H1 (cell line): Measurements from ENCODE around the gene PBX3. TPM values are rescaled to one million over a fixed set of nuclear protein-coding genes. Genes with fewer than 3 reads are reported as not detected.

Experiments used
- CTCF ChIA-PET: fragments of 300-600 bp; sonication (Branson Sonifier 250); formaldehyde crosslinking; loops from one replicate; lab custom pipeline; 2021; ENCODE audit not compliant: partially characterized antibody; lab: Charles Lee
- POLR2A ChIA-PET: fragments of 300-600 bp; sonication (Branson Sonifier 250); formaldehyde crosslinking; loops from one replicate; lab custom pipeline; 2021; ENCODE audit warnings: inconsistent platforms; ENCODE audit not compliant: partially characterized antibody; lab: Charles Lee
- DNase-seq, 2 experiments: peaks; one replicate each; pipeline versions ENCODE4 v3.0.0 to v3.0.0-alpha.2; 2010 to 2022; ENCODE audit warnings: low spot score in 2 of 2, low read depth in 1 of 2, mixed read lengths in 1 of 2
- FAIRE-seq: peaks from 2 replicates; lab custom pipeline; 2011; peaks lifted over from hg19 to GRCh38; lab: Jason Lieb, UNC
- H2AFZ ChIP-seq: 2 replicates; pipeline ENCODE4 v1.8.1; 2012; ENCODE audit warnings: low read length, inconsistent platforms
- H2AK5ac ChIP-seq: 2 replicates; pipeline ENCODE4 v1.6.1; 2013; ENCODE audit warnings: low read depth, low read length
- H2BK120ac ChIP-seq: replicated peaks from 2 replicates; pipeline ENCODE3; 2013; ENCODE audit warnings: low read depth, low read length, inconsistent platforms
- H2BK12ac ChIP-seq: 2 replicates; pipeline ENCODE4 v1.6.1; 2013; ENCODE audit warnings: low read depth, low read length
- H2BK15ac ChIP-seq: 2 replicates; pipeline ENCODE4 v1.6.1; 2013; ENCODE audit warnings: low read length
- H2BK20ac ChIP-seq: 2 replicates; pipeline ENCODE4 v1.6.1; 2013; ENCODE audit warnings: low read length
- H2BK5ac ChIP-seq: 2 replicates; pipeline ENCODE4 v1.6.1; 2013; ENCODE audit warnings: low read depth, low read length
- H3K14ac ChIP-seq: 2 replicates; pipeline ENCODE4 v1.6.1; 2013; ENCODE audit warnings: inconsistent platforms; ENCODE audit not compliant: insufficient read length
- H3K18ac ChIP-seq: 2 replicates; pipeline ENCODE4 v1.6.1; 2013; ENCODE audit warnings: low read length; ENCODE audit errors: extremely low read depth
- H3K23ac ChIP-seq: 2 replicates; pipeline ENCODE4 v1.6.1; 2013; ENCODE audit warnings: inconsistent platforms; ENCODE audit not compliant: insufficient read length
- H3K23me2 ChIP-seq: 2 replicates; pipeline ENCODE4 v1.6.1; 2013; ENCODE audit warnings: low read depth, low read length
- H3K27ac ChIP-seq: 2 replicates; pipeline ENCODE4 v1.6.1; 2011; ENCODE audit warnings: low read depth, low read length, inconsistent platforms
- H3K27me3 ChIP-seq, 4 experiments: replicated peaks in 1 of 4; 1 replicate in 1 of 4; 2 replicates in 3 of 4; pipeline versions ENCODE4 v1.6.1 to v1.8.1; 2011 to 2013; ENCODE audit warnings: low read length in 3 of 4, mild to moderate bottlenecking in 3 of 4, inconsistent platforms in 2 of 4, mixed read lengths in 2 of 4, moderate library complexity in 1 of 4; ENCODE audit not compliant: control insufficient read depth in 3 of 4, insufficient read depth in 3 of 4; ENCODE audit errors: extremely low read depth in 1 of 4
- H3K36me3 ChIP-seq, 4 experiments: 2 replicates each; pipeline versions ENCODE4 v1.6.1 to v1.8.1; 2011 to 2013; ENCODE audit warnings: mild to moderate bottlenecking in 4 of 4, low read length in 3 of 4, moderate library complexity in 2 of 4, control low read depth in 1 of 4, inconsistent platforms in 1 of 4; ENCODE audit not compliant: insufficient read depth in 4 of 4, control insufficient read depth in 2 of 4
- H3K4ac ChIP-seq: replicated peaks from 2 replicates; pipeline ENCODE3; 2013; ENCODE audit warnings: low read length, low read depth, mixed read lengths, inconsistent platforms; ENCODE audit not compliant: insufficient read length
- H3K4me1 ChIP-seq, 4 experiments: replicated peaks in 1 of 4; 1 replicate in 1 of 4; 2 replicates in 3 of 4; pipeline versions ENCODE4 v1.6.1 to v1.8.1; 2011 to 2013; ENCODE audit warnings: low read length in 3 of 4, inconsistent platforms in 2 of 4, mixed read lengths in 1 of 4; ENCODE audit not compliant: insufficient read depth in 4 of 4, control insufficient read depth in 3 of 4
- H3K4me2 ChIP-seq, 2 experiments: 2 replicates each; pipeline versions ENCODE4 v1.6.1 to v1.8.1; 2011 to 2013; ENCODE audit warnings: low read depth in 2 of 2, low read length in 2 of 2, control low read depth in 1 of 2, inconsistent platforms in 1 of 2, mild to moderate bottlenecking in 1 of 2; ENCODE audit not compliant: insufficient read depth in 1 of 2
- H3K4me3 ChIP-seq, 4 experiments: fragments of 200-600, 300-600 bp in 1 of 4; sonication (generic), shearing (Covaris generic), sonication (Bioruptor Twin) in 1 of 4; 2 replicates each; pipeline versions ENCODE4 v1.5.1 to v1.8.1; 2011 to 2016; ENCODE audit warnings: low read length in 4 of 4, low read depth in 3 of 4, control low read depth in 2 of 4, inconsistent platforms in 2 of 4, mild to moderate bottlenecking in 2 of 4, mixed read lengths in 1 of 4, moderate library complexity in 1 of 4; ENCODE audit not compliant: insufficient read depth in 2 of 4; ENCODE audit errors: extremely low read depth in 1 of 4
- H3K56ac ChIP-seq: replicated peaks from 2 replicates; pipeline ENCODE3; 2013; ENCODE audit warnings: low read depth, mild to moderate bottlenecking, mixed read lengths, low read length, inconsistent platforms; ENCODE audit not compliant: insufficient read length
- H3K79me1 ChIP-seq: 2 replicates; pipeline ENCODE4 v1.6.1; 2013; ENCODE audit warnings: low read depth, low read length, control low read depth
- H3K79me2 ChIP-seq, 2 experiments: 2 replicates each; pipeline versions ENCODE4 v1.6.1 to v1.8.1; 2012 to 2013; ENCODE audit warnings: low read length in 2 of 2, mild to moderate bottlenecking in 2 of 2, inconsistent platforms in 1 of 2; ENCODE audit not compliant: insufficient read depth in 2 of 2, control insufficient read depth in 1 of 2
- H3K9ac ChIP-seq, 4 experiments: replicated peaks in 1 of 4; 1 replicate in 1 of 4; 2 replicates in 3 of 4; pipeline versions ENCODE4 v1.6.1 to v1.8.1; 2011 to 2013; ENCODE audit warnings: low read depth in 3 of 4, low read length in 3 of 4, control low read depth in 2 of 4, mild to moderate bottlenecking in 2 of 4, moderate library complexity in 2 of 4, inconsistent platforms in 1 of 4; ENCODE audit errors: extremely low read depth in 1 of 4
- H3K9me3 ChIP-seq, 2 experiments: 2 replicates each; pipeline versions ENCODE4 v1.6.1 to v1.8.1; 2012 to 2013; ENCODE audit warnings: mild to moderate bottlenecking in 2 of 2, moderate library complexity in 2 of 2, control low read depth in 1 of 2, inconsistent platforms in 1 of 2, low read depth in 1 of 2, low read length in 1 of 2, mixed read lengths in 1 of 2; ENCODE audit not compliant: insufficient read depth in 2 of 2
- H4K20me1 ChIP-seq, 2 experiments: replicated peaks in 1 of 2; 2 replicates each; pipeline versions ENCODE3 to v1.8.1; 2011 to 2013; ENCODE audit warnings: inconsistent platforms in 2 of 2, low read length in 2 of 2, mild to moderate bottlenecking in 1 of 2; ENCODE audit not compliant: insufficient read depth in 2 of 2, control insufficient read depth in 1 of 2
- H4K5ac ChIP-seq: 2 replicates; pipeline ENCODE4 v1.6.1; 2013; ENCODE audit warnings: low read length, low read depth, mixed read lengths, inconsistent platforms; ENCODE audit not compliant: insufficient read length
- H4K8ac ChIP-seq: 2 replicates; pipeline ENCODE4 v1.8.0; 2013; ENCODE audit warnings: mild to moderate bottlenecking, moderate library complexity, low read length, inconsistent platforms; ENCODE audit not compliant: insufficient read depth; ENCODE audit errors: extremely low read depth
- H4K91ac ChIP-seq: replicated peaks from 2 replicates; pipeline ENCODE3; 2013; ENCODE audit warnings: low read length, mixed read lengths, inconsistent platforms; ENCODE audit not compliant: insufficient read length
- CBX8 ChIP-seq: fragments of 300-800, 300-1000 bp; sonication (generic); IDR thresholded peaks from 2 replicates; pipeline ENCODE4 v1.7.1; 2016; ENCODE audit warnings: low read depth, low read length, borderline replicate concordance
- CEBPB ChIP-seq: IDR thresholded peaks from 2 replicates; pipeline ENCODE4 v1.6.1; 2012; ENCODE audit warnings: low read depth, low read length
- HDAC6 ChIP-seq: IDR thresholded peaks from one replicate; pipeline ENCODE4 v1.7.1; 2012; ENCODE audit warnings: low read depth, mild to moderate bottlenecking, inconsistent platforms, low read length, moderate library complexity
- JUN ChIP-seq: IDR thresholded peaks from 2 replicates; pipeline ENCODE4 v1.6.1; 2011; ENCODE audit warnings: low read depth, mild to moderate bottlenecking, improper control_type of control experiment, low read length
- JUND ChIP-seq: IDR thresholded peaks from 2 replicates; pipeline ENCODE4 v1.6.1; 2011; ENCODE audit warnings: mild to moderate bottlenecking, improper control_type of control experiment, low read length
- KDM4A ChIP-seq: IDR thresholded peaks from one replicate; pipeline ENCODE4 v1.7.1; 2012; ENCODE audit warnings: low read depth, mild to moderate bottlenecking, moderate library complexity, low read length, inconsistent platforms; ENCODE audit not compliant: severe bottlenecking
- POLR2A ChIP-seq, 2 experiments: IDR thresholded peaks; 1 replicate in 1 of 2; 2 replicates in 1 of 2; pipeline ENCODE4 v1.6.1; 2011; ENCODE audit warnings: low read depth in 2 of 2, low read length in 2 of 2, mild to moderate bottlenecking in 2 of 2; ENCODE audit errors: control extremely low read depth in 1 of 2
- POLR2AphosphoS5 ChIP-seq: IDR thresholded peaks from 2 replicates; pipeline ENCODE4 v1.6.1; 2011; ENCODE audit warnings: low read depth, low read length
- RBBP5 ChIP-seq: IDR thresholded peaks from 2 replicates; pipeline ENCODE4 v1.7.1; 2012; ENCODE audit warnings: low read depth, mild to moderate bottlenecking, inconsistent platforms, low read length, moderate library complexity, borderline replicate concordance
- RFX5 ChIP-seq: IDR thresholded peaks from 2 replicates; pipeline ENCODE4 v1.6.1; 2011; ENCODE audit warnings: low read depth, low read length, improper control_type of control experiment, borderline replicate concordance
- RXRA ChIP-seq: IDR thresholded peaks from 2 replicates; pipeline ENCODE4 v1.6.1; 2011; ENCODE audit warnings: low read depth, mild to moderate bottlenecking, low read length, moderate library complexity; ENCODE audit not compliant: insufficient read depth
- SP4 ChIP-seq: IDR thresholded peaks from 2 replicates; pipeline ENCODE4 v1.6.1; 2012; ENCODE audit warnings: low read length, inconsistent platforms
- WGBS, 2 experiments: shearing (Covaris generic) in 1 of 2; methylation state at CpG; one replicate each; pipeline versions ENCODE4 v1.1.6 to v1.1.7; 2013 to 2015; ENCODE audit warnings: low lambda C conversion rate in 2 of 2, mixed read lengths in 2 of 2, inconsistent platforms in 1 of 2, low coverage in 1 of 2, missing lambda C conversion rate in 1 of 2; ENCODE audit not compliant: insufficient replicate concordance in 2 of 2, insufficient coverage in 1 of 2, insufficient read length in 1 of 2; ENCODE audit errors: extremely low coverage in 1 of 2, missing lambda C conversion rate in 1 of 2; 5-methylcytosine and 5-hydroxymethylcytosine counted together
- polyA plus RNA-seq, 7 experiments: library from polyadenylated mRNA; depleted of rRNA in 3 of 7; stranded (reverse) in 5 of 7; unstranded in 2 of 7; fragments of >200 nt in 5 of 7; fragments of 200-250 nt in 2 of 7; gene quantifications; 1 replicate in 5 of 7; 2 replicates in 1 of 7; 4 replicates in 1 of 7; pipeline versions ENCODE4 v1.2.1 to v1.2.3, GENCODE V29; 2011 to 2013; ENCODE audit warnings: missing spikeins in 2 of 7, mixed read lengths in 2 of 7
- total RNA-seq: library from RNA; stranded (reverse); fragmentation: NEBNext Ultra II Directional; extraction: Animal tissue kit (Norgen Biotek cat#: 25700); gene quantifications from 2 replicates; pipeline ENCODE4 v1.2.1, GENCODE V29; 2021

PBX3 gene
- total and polyA plus RNA-seq, 2 of the 8 experiments (the other 6 are each of a cell fraction or from before 2014, with no cell fraction given) = 22.7 to 44.3 TPM

DNA sequence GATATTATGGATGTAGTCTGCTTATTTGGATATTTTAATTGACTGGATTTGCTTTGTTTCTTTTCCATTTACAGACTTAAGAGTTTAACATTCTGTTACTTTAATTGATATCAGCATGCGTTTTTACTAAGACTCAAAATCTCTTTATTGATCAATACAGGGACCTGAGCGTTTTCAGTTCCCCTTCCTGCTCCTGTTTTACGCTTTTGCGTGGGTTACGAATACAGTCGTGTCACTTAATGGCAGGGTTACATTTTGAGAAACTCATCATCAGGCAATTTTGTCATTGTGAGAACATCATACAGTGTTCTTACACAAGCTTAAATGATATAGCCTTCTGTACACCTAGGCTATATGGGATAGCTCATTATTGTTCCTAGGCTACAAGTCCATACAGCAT, 65.2 kb downstream of the PBX3 start:
- Histone ChIP-seq H2AFZ (no peak overlapping the region), H3K23me2 (no peaks in the 10 kb centered on the region; the same call in 1 of the 2 replicates), H4K8ac (no peak overlapping the region), H3K36me3 (no peaks in the 10 kb centered on the region), H3K14ac (no peak overlapping the region), H3K4me2 (no peak overlapping the region), H2BK120ac (no peak overlapping the region), H2BK5ac (no peak overlapping the region), H2BK15ac (no peak overlapping the region), H4K91ac (no peak overlapping the region), H3K56ac (no peak overlapping the region), H3K27ac (no peak overlapping the region), H3K23ac (no peak overlapping the region), H3K4me1 (peaks cover 0 to 3% (median 0%) of the 10 kb centered on the region in 4 experiments; a peak in 3 of 7 replicates), H3K4ac (no peak overlapping the region), H4K5ac (no peak overlapping the region), H2AK5ac (no peak overlapping the region), H3K9me3 (no peaks in the 10 kb centered on the region), H3K79me2 (peaks cover 0 to 68% of the 10 kb centered on the region in 2 experiments; a peak in 2 of 4 replicates), H3K27me3 (no peaks in the 10 kb centered on the region), H4K20me1 (peaks cover 0 to 3% of the 10 kb centered on the region in 2 experiments), H3K79me1 (peaks cover 3% of the 10 kb centered on the region), H3K9ac (no peak overlapping the region), H3K18ac (no peak overlapping the region), H2BK20ac (no peak overlapping the region), H2BK12ac (no peak overlapping the region), H3K4me3 (no peak overlapping the region)
- TF ChIP-seq KDM4A (no peak), CBX8 (no peak), CEBPB (no peak), RFX5 (no peak), JUN (no peak), SP4 (no peak), POLR2A (IDR thresholded peaks at IDR 0.05; ENCODE audit: control extremely low read depth in 1 of 2, low read depth in 2 of 2, low read length in 2 of 2) (no peak), POLR2AphosphoS5 (no peak), RXRA (no peak), RBBP5 (no peak), HDAC6 (no peak), JUND (no peak)
- no peak for DNase-seq
- ChIA-PET POLR2A (no interaction called here), CTCF (no interaction called here)
- no peak for FAIRE-seq
- 90% methylated on average over 6 of the region's 6 CpGs; no CpG with 5 or more reads in 1 of the 2 experiments for WGBS, 2 experiments
